ENCODE measurements around the gene PROP1.
"Not testable (repeated sequence)": the region's sequence is repeated elsewhere in the genome, so short reads cannot be mapped to it uniquely, and the experiment has no call there.

Gene PROP1

GRCh38 chr5:177943805-177944736 lies 52.0 kb downstream of the PROP1 start:
- H3K27ac Mint-ChIP-seq; H3K36me3 Mint-ChIP-seq; H3K27me3 Mint-ChIP-seq; H3K9me3 Mint-ChIP-seq (ENCODE audit: low read depth): not testable (repeated sequence)
- Mint-ChIP-seq H3K4me1 (ENCODE audit: low read depth) (peaks cover 15% of the 10 kb centered on the region), H3K4me3 (peak overlapping the region; percentile 74)

- not testable (repeated sequence) for H3K9me3 Mint-ChIP-seq (ENCODE audit: low read depth); H3K36me3 Mint-ChIP-seq; H3K27me3 Mint-ChIP-seq; H3K27ac Mint-ChIP-seq
- Mint-ChIP-seq H3K4me3 (peak overlapping the region; percentile 13), H3K4me1 (ENCODE audit: low read depth) (peaks cover 20% of the 10 kb centered on the region)
Observed at GRCh38 chr5:177942896-177943295, 53.1 kb downstream of the PROP1 start.
